Embryonic facial prominence (tissue), 1 donor: Measurements from ENCODE around the gene SHISA7.
"Not testable (repeated sequence)": the region's sequence is repeated elsewhere in the genome, so short reads cannot be mapped to it uniquely, and the experiment has no call there.

Experiments
- DNase-seq: peaks from one replicate; pipeline ENCODE4 v3.0.0-alpha.2; 2016; ENCODE audit errors: extremely low spot score

The SHISA7 gene

DNA sequence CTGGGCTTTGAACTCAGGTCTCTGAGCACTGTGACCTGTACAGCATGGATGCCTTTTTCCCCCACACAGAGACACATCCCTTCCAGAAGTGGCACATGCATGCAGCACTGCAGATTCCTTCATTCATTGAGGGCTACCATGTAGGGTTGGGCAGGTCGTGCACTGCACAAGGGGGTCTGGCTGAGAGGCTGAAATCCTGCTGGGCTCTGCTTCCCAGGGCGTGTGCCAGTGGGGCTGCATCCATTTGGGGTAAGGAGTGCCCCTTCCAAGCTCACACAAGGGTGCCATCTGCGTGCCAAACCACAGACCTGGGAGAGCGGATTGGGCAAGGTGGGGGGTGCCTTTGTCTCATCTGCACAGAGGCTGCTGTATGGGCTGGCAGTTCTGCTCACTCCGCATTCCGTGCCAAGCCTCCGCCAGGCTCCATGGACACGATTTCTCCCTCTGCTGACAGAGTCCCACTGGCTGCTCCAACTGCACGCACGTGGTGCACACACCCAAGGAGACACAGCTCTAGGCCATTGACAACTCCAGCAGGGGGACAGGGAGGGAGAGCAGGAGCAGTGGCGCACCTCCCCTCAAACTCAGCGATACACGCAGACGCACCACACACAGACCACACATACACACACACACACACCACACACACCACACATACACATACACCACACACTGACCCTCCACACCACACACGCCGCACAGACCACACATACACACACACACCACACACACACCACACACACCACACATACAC is 4.5 kb upstream of the SHISA7 start:
- DNase-seq = no peak

DNA sequence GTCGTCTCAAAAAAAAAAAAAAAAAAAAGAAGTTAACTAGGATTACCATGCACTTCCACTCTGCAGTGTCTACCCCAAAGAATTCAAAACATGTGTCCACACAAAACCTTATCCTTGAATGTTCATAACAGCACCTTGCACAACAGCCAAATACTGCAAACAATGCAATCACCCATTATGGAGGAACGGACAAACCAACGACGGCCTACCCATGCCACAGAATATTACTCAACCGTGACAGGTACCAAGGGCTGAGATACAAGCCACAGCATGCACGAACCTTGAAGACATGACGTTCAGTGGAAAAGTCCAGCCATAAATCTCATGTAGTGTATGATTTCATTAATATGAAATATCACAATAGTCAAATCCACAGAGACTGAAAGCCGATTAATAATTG is 3.0 kb upstream of the SHISA7 start:
- no peak for DNase-seq

DNA sequence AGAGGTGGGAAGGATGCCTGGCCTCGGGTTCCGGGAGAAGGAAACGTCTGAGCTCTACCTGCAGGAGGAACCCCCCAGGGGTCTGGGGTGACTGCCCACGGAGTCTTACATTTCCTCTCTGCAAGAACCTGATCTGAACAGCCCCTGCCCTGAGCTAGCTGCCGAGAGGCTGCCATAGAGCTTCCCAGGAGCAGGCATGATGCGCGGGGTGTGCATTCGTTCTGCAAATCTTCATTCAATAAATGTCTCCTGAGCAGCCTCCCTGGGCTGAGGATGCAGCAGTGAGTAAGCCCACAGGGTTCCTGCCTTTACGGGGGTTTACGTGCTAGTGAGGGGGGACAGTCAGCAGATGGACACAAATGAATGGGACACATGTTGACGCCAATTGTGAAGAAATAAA is 1.5 kb upstream of the SHISA7 start:
- DNase-seq = no peak

DNA sequence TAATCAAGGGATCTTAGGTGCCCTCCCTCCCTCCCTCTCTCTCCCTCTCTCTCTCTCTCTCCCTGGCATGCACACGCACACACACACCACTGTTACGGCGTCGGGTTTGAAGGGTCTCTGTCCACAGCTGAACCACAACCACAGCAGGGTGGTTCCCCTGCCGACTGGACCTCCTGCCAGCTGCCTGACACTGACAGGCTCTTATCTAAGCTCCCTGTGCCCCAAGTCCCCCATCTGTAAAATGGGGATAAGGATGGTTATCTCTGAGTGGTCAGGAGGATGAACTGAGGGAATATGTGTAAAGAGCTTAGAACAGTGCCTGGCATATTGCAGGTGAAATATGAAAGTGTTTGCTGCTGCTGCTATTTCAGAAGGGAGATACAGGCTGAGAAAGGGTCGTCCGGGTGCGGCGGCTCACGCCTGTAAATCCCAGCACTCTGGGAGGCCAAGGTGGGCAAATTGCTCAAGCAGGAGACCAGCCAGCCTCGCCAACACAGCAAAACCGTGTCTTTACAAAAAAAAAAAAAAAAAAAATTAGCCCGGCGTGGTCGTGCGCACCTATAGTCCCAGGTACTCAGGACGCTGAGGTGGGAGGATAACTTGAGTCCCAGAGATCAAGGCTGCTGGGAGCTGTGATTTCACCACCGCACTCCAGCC is 852 bp upstream of the SHISA7 start:
- no peak for DNase-seq

DNA sequence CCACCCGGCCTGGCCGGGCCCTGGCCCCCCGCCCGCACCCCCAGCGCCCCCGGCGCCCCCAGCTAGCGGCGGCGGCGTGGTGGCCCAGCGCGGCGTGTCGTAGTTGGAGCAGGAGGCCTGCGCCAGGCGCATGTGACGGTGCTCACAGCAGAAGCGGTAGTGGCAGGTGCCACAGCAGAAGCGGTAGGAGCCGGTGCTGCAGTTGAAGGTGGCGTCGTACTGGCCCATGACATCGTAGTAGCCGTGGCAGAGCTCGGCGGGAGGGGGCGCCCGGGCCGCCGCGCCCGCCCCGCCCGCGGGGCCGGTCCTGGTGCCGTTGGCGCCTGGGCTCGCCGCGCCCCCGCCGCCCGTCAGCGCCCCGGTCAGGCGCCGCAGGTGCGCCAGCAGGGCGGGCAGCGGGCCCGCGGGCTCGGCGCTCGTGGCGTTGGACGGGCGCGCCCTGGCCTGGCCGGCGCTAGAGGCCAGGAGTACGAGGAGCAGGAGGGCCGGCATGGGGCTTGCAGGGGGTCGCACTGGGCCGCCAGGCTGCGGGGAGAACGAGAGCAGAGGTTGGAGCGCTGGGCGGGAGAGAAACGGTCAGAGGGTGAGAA is 633 bp downstream of the SHISA7 start:
- no peak for DNase-seq

DNA sequence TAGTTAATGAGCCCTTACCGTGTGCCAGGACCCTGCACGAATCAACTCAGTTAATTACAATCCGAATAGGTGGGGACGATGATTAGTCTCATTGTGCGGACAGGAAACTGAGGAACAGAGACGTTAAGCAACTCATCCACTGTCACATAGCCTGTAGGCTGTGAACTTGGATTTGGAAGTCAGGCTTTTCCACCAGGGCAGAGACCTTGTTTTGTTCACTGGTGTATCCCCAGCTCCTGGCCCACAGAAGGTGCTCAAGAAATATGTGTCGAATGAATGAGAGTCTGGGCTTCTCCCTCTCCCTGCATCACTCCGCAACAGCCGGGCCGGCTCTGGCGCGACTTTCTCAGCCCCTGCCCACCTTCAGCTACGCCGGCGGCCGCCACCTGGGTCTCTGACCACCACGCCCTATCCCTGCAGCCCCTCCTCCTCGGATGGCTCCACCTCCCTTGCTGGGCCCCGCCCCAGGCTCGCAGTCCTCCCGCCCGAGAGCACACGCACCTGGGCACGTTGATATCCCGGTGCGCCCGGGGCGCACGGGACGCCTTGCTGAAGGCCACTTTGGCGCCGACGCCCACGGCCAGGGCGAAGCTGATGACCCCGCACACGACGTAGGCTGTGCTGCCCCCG is 1.3 kb downstream of the SHISA7 start:
- DNase-seq = no peak

DNA sequence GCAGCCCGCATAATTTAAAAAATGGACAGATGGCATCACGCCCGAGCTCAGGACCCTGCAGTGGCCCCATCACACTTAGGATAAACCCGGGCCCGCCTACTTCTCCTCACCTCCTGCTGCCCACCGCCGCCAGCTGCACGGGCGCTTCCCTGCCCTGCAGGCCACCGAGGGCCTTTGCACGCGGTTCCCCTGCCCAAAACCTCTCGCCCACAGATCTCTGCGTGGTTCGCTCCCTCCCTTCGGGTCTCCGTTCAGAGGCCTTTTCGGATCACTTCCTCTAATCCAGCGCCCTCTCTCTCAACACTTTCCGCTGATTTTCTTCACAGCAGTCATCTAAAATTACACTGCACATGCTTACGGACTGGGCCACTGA is 1.8 kb downstream of the SHISA7 start:
- no peak for DNase-seq

DNA sequence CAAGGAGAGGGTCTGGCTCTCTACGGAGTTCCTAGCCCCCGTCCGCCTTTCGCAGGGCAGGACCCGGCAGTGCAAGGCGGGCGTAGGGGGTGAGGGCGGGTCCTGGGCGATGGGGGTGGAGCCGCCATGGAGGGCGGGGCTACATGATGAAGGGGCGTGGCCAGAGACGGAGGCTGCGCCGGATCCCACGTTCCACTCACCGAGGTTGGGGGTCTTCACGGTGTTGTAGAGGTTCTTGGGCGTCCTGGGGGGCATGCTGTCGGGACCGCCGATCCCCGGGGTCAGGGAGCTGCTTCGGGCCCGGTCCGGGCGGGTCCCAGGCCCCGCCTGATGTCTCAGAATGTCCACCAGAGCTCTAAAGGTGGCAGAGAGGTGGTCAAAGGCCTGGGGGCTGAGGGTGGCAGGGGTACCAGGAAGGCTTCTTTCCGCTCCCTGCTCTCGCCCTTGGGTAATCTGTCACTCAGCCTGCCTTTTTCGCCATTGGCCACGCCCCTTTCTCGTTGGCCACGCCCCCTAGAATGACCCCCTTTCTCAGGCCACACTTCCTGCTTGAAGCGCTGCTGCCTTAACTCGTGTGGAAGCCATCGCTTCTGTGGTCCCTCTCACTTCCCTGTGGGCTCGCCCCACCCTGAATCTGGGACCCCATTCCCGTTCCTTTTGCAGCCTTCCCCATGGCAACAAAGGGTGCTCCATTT is 2.5 kb downstream of the SHISA7 start:
- no peak for DNase-seq

DNA sequence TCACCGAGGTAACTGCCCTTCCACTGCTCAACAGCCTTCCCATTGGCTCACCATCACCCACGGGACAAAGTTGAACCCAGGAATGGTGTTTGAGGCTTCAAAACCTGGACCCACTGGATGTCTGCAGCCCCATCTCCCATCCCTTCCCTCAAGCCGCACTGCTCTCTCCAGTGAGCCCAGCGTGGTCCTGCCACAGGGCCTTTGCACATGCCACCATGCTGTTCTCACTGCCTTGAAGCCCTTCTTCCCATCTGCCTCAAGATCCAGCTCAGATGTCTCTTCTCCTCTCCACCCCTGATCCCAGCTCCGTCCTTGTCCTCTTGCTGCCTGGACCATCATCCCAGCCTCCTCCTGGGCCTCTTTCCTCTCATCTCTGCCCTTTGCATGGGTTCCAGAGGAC is 4.0 kb downstream of the SHISA7 start:
- DNase-seq = no peak

DNA sequence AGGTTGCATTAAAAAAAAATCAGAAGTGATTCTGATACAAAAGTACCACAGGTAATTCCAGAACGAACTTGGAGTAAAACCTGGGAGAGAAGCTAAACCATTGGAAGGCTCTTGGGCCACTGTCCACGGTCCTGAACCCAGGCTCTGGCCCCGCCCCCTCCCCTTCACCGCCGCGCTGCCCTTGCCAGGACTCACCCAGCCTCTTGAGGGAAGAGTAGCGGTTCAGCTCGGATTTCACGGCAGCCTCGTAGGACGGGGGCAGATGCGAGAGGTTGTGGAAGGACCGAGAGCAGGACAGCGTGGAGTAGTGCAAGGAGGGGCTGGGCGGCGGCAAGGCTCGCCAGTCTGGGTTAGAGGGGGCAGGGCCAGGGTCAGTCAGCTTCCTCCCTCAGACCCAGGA is 5.7 kb downstream of the SHISA7 start:
- DNase-seq = no peak

DNA sequence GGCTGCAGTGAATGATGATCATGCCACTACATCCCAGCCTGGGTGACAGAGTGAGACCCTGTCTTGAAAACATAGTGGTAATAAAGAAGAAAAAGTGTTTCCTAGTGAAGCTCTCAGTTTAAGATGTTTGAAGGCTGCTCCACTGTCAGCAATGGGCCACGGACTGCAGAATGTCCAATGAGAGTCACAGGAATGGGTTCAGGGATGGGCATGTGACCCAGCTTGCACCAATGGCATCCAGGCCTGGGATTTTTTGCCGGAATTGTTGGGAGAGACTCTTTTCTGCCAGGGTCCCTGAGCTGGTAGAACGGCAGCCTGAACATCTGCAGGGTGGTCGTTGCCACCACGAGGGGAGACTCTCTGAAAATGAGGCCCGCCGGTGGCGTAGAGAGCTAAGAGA is 6.3 kb downstream of the SHISA7 start:
- no peak for DNase-seq

DNA sequence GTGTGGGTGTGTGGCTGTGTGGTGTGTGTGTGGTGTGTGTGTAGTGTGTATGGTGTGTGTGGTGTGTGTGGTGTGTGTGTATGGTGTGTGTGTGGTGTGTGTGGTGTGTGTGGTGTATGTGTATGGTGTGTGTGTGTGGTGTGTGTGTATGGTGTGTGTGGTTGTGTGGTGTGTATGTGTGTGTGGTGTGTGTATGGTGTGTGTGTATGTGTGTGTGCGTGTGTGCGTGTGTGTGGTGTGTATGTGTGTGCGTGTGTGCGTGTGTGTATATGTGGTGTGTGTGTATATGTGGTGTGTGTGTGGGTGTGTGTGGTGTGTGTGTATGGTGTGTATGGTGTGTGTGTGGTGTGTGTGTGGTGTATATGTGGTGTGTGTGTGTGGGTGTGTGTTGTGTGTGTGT is 8.1 kb downstream of the SHISA7 start:
- no peak for DNase-seq

DNA sequence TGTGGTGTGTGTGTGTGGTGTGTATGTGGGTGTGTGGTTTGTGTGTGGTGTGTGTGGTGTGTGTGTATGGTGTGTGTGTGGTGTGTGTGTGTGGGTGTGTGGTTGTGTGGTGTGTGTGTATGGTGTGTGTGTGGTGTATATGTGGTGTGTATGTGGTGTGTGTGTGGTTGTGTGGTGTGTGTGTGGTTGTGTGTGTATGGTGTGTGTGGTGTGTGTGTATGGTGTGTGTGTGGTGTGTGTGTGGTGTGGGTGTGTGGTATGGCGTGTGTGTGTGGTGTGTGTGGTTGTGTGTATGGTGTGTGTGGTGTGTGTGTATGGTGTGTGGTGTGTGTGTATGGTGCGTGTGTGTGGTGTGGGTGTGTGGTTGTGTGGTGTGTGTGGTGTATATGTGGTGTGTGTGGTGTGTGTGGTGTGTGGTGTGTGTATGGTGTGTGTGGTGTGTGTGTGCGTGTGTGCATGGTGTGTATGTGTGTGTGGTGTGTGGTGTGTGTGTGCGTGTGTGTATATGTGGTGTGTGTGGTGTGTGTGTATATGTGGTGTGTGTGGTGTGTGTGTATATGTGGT is 8.7 kb downstream of the SHISA7 start:
- DNase-seq = no peak

DNA sequence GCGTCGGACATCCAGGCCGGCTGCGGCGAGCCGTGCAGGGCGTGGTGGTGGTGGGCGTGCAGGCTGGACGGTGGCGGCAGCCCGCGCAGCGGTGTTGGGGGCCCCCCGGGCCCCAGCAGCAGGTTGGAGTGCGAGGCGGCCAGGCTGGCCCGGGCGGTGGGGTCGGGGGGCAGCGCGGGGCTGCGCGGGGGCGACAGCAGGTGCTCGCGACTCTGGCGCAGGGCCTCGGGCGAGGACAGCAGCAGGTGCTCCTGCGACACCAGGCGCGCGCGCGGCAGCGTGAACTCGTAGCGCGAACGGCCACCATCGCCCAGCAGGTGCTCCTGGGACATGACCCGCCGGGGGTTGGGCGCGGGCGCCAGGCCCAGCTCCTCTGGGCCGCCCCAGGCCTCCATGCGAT is 9.8 kb downstream of the SHISA7 start:
- DNase-seq = no peak

DNA sequence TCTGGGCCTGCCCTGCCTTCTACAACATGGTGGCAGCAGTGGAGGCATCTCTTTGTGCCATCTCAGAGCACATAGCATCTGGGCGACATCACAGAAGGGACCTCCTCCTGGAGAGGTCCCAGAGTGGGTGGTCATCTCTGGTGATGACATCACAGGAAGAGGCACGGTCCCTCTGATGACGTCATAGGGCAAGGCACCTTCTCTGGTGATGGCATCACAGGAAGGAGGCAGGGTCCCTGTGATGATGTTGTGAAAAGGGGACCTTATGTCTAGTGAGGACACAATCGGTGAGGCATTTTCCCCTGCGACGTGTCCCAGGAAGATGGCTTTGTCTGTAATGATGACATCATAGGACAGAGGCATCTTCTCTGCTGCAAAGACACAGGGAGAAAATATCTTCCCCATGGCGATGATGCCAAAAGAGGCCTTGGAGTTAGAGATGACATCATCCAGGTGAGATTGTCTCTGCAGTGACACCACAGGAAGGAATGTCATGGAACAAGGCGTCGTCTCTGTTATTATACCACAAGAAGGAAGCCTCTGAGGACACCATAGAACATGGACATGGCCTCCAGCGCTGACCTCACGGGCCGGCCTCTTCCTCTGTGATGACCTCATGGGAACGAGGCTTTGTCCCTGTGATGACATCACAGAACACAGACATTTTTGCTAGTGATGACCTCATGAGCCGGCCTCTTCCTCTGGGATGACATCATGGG is 10.7 kb downstream of the SHISA7 start:
- DNase-seq = no peak

DNA sequence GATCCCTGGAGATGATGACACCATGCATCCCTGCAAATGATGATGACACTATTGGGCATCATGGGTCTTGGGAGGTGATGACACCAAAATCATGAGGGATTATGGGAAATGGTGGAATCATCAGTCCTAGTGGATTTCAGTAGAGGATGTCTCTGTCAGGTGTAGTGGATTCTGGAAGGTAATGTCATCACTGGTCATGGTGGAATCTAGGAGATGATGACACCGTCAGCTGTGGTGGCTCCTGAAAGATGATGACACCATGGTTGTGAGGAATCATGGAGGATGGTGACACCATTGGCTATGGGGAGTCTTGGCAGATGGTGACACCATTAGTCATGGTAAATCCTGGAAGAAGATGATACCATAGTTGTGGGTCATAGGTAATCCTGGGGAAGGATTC is 11.9 kb downstream of the SHISA7 start:
- DNase-seq = no peak

DNA sequence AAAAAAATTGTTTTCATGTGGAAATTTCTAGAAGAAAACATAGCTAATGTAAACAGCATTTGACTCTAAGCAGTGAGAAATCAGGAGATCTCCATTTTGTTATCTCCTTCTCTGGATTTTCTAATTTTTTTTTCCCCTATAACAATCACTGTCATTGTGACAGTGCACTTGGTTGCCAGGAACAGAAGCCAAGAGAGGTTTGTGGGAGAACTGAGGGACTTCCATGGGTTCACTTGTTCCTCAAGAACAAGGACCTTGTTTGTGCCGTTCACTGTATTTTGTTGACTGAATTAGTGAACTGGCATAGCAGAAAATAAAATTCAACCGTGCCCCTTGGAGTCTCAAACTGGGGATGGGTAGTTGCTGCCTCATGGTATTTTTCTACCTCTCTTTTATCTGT is 17.1 kb downstream of the SHISA7 start:
- DNase-seq = no peak

DNA sequence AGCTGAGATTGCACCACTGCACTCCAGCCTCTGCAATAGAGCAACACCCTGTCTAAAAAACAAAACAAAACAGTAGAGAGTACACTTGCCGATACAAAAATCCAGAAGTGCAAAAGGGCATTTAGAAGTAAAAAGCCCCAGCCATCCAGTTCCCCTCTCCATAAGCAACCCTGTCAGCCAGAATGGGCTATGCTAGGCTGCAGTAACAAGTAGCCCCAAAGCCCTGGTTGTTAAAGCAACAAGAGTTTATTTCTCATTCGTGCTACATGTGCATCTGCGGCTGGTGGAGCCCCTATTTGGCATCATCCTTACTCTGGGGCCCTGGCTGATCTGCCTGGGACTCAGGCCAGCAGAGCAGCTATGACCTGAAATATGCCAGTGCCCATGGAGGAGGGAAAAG is 18.6 kb downstream of the SHISA7 start:
- no peak for DNase-seq

DNA sequence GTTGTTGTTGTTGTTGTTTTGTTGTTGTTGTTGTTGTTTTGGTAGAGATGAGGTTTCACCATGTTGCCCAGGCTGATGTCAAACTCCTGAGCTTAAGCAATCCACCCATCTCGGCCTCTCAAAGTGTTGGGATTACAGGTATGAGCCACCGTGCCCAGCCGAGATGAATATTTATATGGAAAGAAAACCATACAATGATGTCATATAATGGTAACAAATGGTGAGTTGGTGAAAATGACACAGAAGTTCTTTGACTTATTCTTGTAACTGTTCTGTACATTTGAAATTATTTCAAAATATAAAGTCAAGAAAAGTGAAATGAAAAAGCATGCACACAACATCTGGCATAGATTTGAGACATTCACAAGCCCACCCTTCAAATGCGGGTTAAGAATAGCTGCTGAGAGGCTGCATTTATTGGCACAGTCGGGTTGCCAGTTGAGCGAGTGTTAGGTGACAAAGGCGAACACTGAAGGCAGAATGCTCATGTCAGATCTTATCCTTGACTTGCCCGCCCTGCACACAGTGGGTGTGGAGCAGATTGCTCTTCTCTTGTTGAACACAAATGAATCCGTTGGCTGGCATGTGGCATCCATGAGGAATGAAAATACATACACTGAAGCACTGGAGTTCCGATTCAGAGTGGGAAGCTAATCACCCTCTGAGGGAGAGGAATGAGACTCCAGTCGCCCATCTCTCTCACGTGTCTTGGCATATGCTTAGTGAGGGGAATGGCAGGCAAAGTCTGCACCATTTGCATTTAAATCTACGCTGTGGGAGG is 19.7 kb downstream of the SHISA7 start:
- no peak for DNase-seq

DNA sequence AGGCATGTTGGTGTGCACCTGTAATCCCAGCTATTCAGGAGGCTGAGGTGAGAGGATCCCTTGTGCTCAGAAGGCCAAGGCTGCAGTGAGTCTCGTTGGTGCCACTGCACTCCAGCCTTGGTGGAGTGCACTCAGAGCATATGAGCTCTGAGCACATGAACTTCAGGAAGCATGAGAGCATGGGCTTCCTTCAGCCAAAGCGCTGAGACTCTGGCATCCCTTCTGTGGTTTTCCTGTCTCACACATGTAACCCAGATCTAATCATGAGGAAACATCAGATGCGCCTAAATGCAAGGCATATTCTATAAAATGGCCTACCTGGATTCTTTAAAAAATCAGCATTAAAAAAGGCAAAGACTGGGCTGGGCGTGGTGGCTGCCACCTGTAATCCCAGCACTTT is 21.8 kb downstream of the SHISA7 start:
- DNase-seq = not testable (repeated sequence)
